Astrocyte (in vitro differentiated cells and primary cell): ENCODE data around the gene LGALS9B. TPM values are rescaled to one million over a fixed set of nuclear protein-coding genes. Genes with fewer than 3 reads are reported as not detected.
"Not testable (repeated sequence)": the region's sequence is repeated elsewhere in the genome, so short reads cannot be mapped to it uniquely, and the experiment has no call there.

Source experiments
- DNase-seq: peaks from one replicate; pipeline ENCODE4 v3.0.0-alpha.2; 2010; ENCODE audit warnings: low read depth
- FAIRE-seq: peaks from 2 replicates; lab custom pipeline; 2011; peaks lifted over from hg19 to GRCh38; lab: Jason Lieb, UNC
- H2AFZ ChIP-seq: 2 replicates; pipeline ENCODE4 v1.6.0; 2012; ENCODE audit warnings: low read depth, low read length, inconsistent platforms
- H3K27ac ChIP-seq: 2 replicates; pipeline ENCODE4 v1.5.1; 2011; ENCODE audit warnings: low read depth, low read length, inconsistent platforms
- H3K27me3 ChIP-seq: 2 replicates; pipeline ENCODE4 v1.6.0; 2011; ENCODE audit warnings: low read length, inconsistent platforms; ENCODE audit not compliant: insufficient read depth
- H3K36me3 ChIP-seq: 2 replicates; pipeline ENCODE4 v1.5.1; 2011; ENCODE audit warnings: low read length, inconsistent platforms; ENCODE audit not compliant: insufficient read depth
- H3K4me1 ChIP-seq: 2 replicates; pipeline ENCODE4 v1.5.1; 2011; ENCODE audit warnings: low read length, inconsistent platforms; ENCODE audit not compliant: insufficient read depth
- H3K4me2 ChIP-seq: 2 replicates; pipeline ENCODE4 v1.6.0; 2012; ENCODE audit warnings: low read length, inconsistent platforms
- H3K4me3 ChIP-seq: 2 replicates; pipeline ENCODE4 v1.5.1; 2011; ENCODE audit warnings: low read depth, mild to moderate bottlenecking, low read length, inconsistent platforms; ENCODE audit not compliant: insufficient read depth
- H3K79me2 ChIP-seq: 2 replicates; pipeline ENCODE4 v1.6.0; 2012; ENCODE audit warnings: mild to moderate bottlenecking, low read length, inconsistent platforms; ENCODE audit not compliant: insufficient read depth
- H3K9ac ChIP-seq: 2 replicates; pipeline ENCODE4 v1.6.0; 2012; ENCODE audit warnings: mild to moderate bottlenecking, low read length, inconsistent platforms
- H3K9me3 ChIP-seq: 2 replicates; pipeline ENCODE4 v1.5.1; 2012; ENCODE audit warnings: low read depth, mild to moderate bottlenecking, low read length, inconsistent platforms; ENCODE audit not compliant: insufficient read depth
- H4K20me1 ChIP-seq: 2 replicates; pipeline ENCODE4 v1.6.0; 2012; ENCODE audit warnings: low read length, inconsistent platforms; ENCODE audit not compliant: insufficient read depth
- H3K27ac Mint-ChIP-seq: one replicate; pipeline ENCODE4 v1.8.0; 2021; ENCODE audit warnings: mild to moderate bottlenecking, mixed read lengths; ENCODE audit not compliant: unreplicated experiment
- H3K27me3 Mint-ChIP-seq: one replicate; pipeline ENCODE4 v1.8.0; 2021; ENCODE audit warnings: low read depth, mixed read lengths; ENCODE audit not compliant: unreplicated experiment
- H3K36me3 Mint-ChIP-seq: one replicate; pipeline ENCODE4 v1.8.0; 2021; ENCODE audit warnings: low read depth, mixed read lengths; ENCODE audit not compliant: unreplicated experiment
- H3K4me1 Mint-ChIP-seq: one replicate; pipeline ENCODE4 v1.8.0; 2021; ENCODE audit warnings: low read depth, mixed read lengths; ENCODE audit not compliant: unreplicated experiment
- H3K4me3 Mint-ChIP-seq: one replicate; pipeline ENCODE4 v1.8.0; 2021; ENCODE audit warnings: mild to moderate bottlenecking, moderate library complexity, mixed read lengths; ENCODE audit not compliant: unreplicated experiment
- H3K9me3 Mint-ChIP-seq: one replicate; pipeline ENCODE4 v1.8.0; 2021; ENCODE audit warnings: mild to moderate bottlenecking, mixed read lengths; ENCODE audit not compliant: unreplicated experiment
- total RNA-seq: library from RNA; stranded (reverse); gene quantifications from 2 replicates; pipeline ENCODE4 v1.2.1, GENCODE V29; 2021

LGALS9B gene
- total RNA-seq, 1 donor from 2014 or later = not detected

DNA sequence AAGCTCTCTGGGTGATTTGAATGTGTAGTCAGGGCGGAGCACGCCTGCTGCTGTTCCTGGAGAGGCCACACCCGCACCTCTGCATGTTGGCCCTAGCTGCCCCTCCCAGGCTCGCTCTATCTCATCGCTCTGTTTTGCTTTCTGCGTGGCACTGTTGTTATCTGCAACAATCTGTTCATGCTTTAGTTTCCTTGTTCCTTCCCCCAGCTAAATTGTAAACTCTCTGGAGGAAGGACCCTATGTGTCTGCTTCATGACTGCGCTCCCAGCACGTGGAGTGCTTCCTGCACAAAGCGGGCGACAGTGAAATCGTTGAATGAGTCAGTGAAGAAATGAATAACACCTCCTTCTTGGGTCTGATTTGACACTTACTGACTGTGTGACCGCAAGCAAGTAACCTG lies 16.5 kb downstream of the LGALS9B start:
- not testable (repeated sequence) for H3K27me3 ChIP-seq, H3K4me3 Mint-ChIP-seq, H2AFZ ChIP-seq, DNase-seq, H3K27ac Mint-ChIP-seq, H3K9me3 ChIP-seq, H3K27me3 Mint-ChIP-seq, H3K4me1 ChIP-seq, H3K36me3 Mint-ChIP-seq, H3K9ac ChIP-seq, H3K4me3 ChIP-seq, H3K79me2 ChIP-seq, H3K9me3 Mint-ChIP-seq, H3K4me2 ChIP-seq, FAIRE-seq, H3K4me1 Mint-ChIP-seq, H3K27ac ChIP-seq, H4K20me1 ChIP-seq, H3K36me3 ChIP-seq

GRCh38 chr17:20447534-20448321 lies 19.6 kb downstream of the LGALS9B start:
- not testable (repeated sequence) for FAIRE-seq, H3K9ac ChIP-seq, H3K4me1 Mint-ChIP-seq, H3K27ac Mint-ChIP-seq, H3K9me3 Mint-ChIP-seq, H4K20me1 ChIP-seq, H3K27me3 Mint-ChIP-seq, H3K36me3 Mint-ChIP-seq, H3K4me1 ChIP-seq, H3K79me2 ChIP-seq, H3K27ac ChIP-seq, H3K4me3 Mint-ChIP-seq, H3K4me3 ChIP-seq, H2AFZ ChIP-seq, DNase-seq, H3K9me3 ChIP-seq, H3K36me3 ChIP-seq, H3K27me3 ChIP-seq, H3K4me2 ChIP-seq

DNA sequence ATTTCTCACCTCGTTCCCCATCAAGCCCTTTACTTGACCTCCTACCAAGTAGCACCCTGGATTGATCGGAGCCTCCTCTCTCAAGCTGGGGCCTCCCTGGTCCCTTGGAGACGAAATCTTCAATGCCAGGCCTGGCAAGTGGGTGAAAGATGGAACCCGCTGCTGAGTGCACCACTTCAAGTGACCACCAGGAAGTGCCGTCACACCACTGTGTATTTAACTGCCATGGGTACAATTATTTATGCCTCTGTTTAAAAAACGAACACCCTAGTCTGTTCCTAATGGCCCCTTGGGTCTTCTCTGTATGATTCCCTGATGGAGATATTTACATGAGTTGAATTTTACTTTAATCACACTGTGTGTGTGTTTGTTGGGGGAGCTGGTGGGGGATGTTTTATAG lies 20.4 kb downstream of the LGALS9B start:
- not testable (repeated sequence) for H2AFZ ChIP-seq, H3K9me3 Mint-ChIP-seq, H3K27ac ChIP-seq, H3K36me3 ChIP-seq, H3K27ac Mint-ChIP-seq, DNase-seq, H3K36me3 Mint-ChIP-seq, H3K9me3 ChIP-seq, H3K4me1 Mint-ChIP-seq, H3K4me2 ChIP-seq, H3K27me3 ChIP-seq, H3K4me1 ChIP-seq, H4K20me1 ChIP-seq, H3K9ac ChIP-seq, H3K79me2 ChIP-seq, FAIRE-seq, H3K4me3 Mint-ChIP-seq, H3K27me3 Mint-ChIP-seq, H3K4me3 ChIP-seq

GRCh38 chr17:20444581-20445236 lies 22.6 kb downstream of the LGALS9B start:
- H4K20me1 ChIP-seq, H3K27me3 Mint-ChIP-seq, H3K4me1 Mint-ChIP-seq, H3K9ac ChIP-seq, DNase-seq, H3K27ac Mint-ChIP-seq, H3K4me2 ChIP-seq, H3K27me3 ChIP-seq, H3K9me3 Mint-ChIP-seq, H3K9me3 ChIP-seq, H3K27ac ChIP-seq, H3K4me3 ChIP-seq, H3K4me1 ChIP-seq, H2AFZ ChIP-seq, H3K36me3 Mint-ChIP-seq, H3K79me2 ChIP-seq, H3K4me3 Mint-ChIP-seq, FAIRE-seq, H3K36me3 ChIP-seq: not testable (repeated sequence)

GRCh38 chr17:20444173-20444572 lies 23.2 kb downstream of the LGALS9B start:
- H3K27ac Mint-ChIP-seq, FAIRE-seq: not testable (repeated sequence)

DNA sequence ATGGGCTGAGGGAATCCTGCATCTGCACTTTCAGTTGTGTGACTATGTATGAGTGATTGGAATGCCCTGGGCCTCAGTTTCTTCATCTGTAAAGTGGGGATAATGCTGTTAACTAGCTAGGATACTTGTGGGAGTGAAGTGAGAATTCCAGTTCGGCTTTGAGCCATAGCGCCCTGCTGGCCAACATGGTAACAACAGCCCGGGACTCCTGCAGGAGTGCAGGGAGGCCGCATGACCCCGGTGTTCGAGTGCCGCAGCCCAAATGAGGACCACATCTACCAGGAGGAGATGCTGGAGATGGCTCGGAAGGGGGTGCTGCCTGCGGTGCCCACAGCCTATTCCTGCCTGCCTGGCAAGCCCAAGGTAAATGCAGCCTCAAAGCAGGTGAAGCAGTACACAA lies 23.7 kb downstream of the LGALS9B start:
- not testable (repeated sequence) for H4K20me1 ChIP-seq, H3K27me3 ChIP-seq, H3K9me3 Mint-ChIP-seq, H3K9ac ChIP-seq, H3K4me3 Mint-ChIP-seq, H3K27ac ChIP-seq, H3K4me2 ChIP-seq, H3K4me1 ChIP-seq, H2AFZ ChIP-seq, H3K36me3 ChIP-seq, H3K9me3 ChIP-seq, FAIRE-seq, H3K79me2 ChIP-seq, H3K27me3 Mint-ChIP-seq, DNase-seq, H3K27ac Mint-ChIP-seq, H3K4me3 ChIP-seq, H3K36me3 Mint-ChIP-seq, H3K4me1 Mint-ChIP-seq

More at GRCh38 chr17:20444173-20444572, 23.2 kb downstream of the LGALS9B start:
- not testable (repeated sequence) for H3K4me1 Mint-ChIP-seq, H3K9me3 Mint-ChIP-seq, H3K9ac ChIP-seq, H2AFZ ChIP-seq, H3K27me3 Mint-ChIP-seq, H3K4me3 ChIP-seq, H3K4me1 ChIP-seq, H3K27me3 ChIP-seq, H3K27ac ChIP-seq, DNase-seq, H3K79me2 ChIP-seq, H3K36me3 Mint-ChIP-seq, H3K4me3 Mint-ChIP-seq, H3K4me2 ChIP-seq, H4K20me1 ChIP-seq, H3K9me3 ChIP-seq, H3K36me3 ChIP-seq
